H1 (cell line): ENCODE measurements around the gene KATNAL2. TPM values are rescaled to one million over a fixed set of nuclear protein-coding genes. Genes with fewer than 3 reads are reported as not detected.

Experiments
- RNF2 ChIP-seq: fragments of 200-900, 300-1000 bp; sonication (generic); IDR thresholded peaks from 2 replicates; pipeline ENCODE4 v1.7.1; 2016; ENCODE audit warnings: borderline replicate concordance, low read depth, mild to moderate bottlenecking, antibody characterized with exemption, low read length; ENCODE audit not compliant: poor library complexity, severe bottlenecking; ENCODE audit errors: missing control alignments
- polyA plus RNA-seq, 7 experiments: library from polyadenylated mRNA; depleted of rRNA in 3 of 7; stranded (reverse) in 5 of 7; unstranded in 2 of 7; fragments of >200 nt in 5 of 7; fragments of 200-250 nt in 2 of 7; gene quantifications; 1 replicate in 5 of 7; 2 replicates in 1 of 7; 4 replicates in 1 of 7; pipeline versions ENCODE4 v1.2.1 to v1.2.3, GENCODE V29; 2011 to 2013; ENCODE audit warnings: missing spikeins in 2 of 7, mixed read lengths in 2 of 7
- total RNA-seq: library from RNA; stranded (reverse); fragmentation: NEBNext Ultra II Directional; extraction: Animal tissue kit (Norgen Biotek cat#: 25700); gene quantifications from 2 replicates; pipeline ENCODE4 v1.2.1, GENCODE V29; 2021

Gene KATNAL2
- total and polyA plus RNA-seq, 2 of the 8 experiments (the other 6 are each of a cell fraction or from before 2014, with no cell fraction given) = 10.0 to 15.2 TPM

DNA sequence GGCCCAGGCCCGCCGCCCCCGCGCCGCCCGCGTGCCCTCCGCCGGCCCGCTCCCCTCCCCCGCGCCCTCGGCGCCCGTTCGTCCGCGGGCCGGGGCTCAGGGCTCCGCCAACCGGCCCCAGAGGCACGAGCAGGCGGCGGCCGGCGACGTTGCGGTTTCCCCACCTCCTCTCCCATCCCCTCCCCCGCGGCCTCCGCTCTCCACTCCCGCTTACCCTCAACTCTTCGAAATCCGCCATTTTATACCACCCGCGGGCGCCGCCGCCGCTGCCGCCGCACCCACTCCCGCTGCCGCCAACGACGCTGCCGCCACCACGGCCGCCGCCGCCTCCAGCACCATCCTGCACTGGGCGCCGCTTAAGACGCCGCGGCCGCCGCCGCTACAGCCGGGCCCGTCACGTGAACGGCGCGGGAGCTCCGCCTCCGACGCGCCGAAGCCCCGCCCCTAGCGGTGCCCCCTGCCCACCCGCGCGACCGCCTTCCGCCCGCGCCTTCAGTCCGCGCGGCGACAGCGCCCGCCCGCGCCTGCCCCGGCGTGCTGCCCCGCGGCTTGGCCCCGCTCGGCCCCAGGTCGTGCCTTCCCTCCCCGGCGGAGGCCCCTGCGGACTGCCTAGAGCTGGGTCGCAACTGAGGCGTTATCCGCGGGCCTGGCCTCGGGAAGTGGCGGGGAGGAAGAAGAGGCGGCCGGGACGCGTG lies at the start of gene KATNAL2, which contains the start of gene PIAS2 (continued):
- TF ChIP-seq RNF2 = no peak
- TF ChIP-seq, all 59 proteins: peak for 15
